CD4-positive, alpha-beta T cell treated with Interleukin-15 for 4 hours (primary cell): ENCODE results near the gene ACAD11.
"Not testable (repeated sequence)": the region's sequence is repeated elsewhere in the genome, so short reads cannot be mapped to it uniquely, and the experiment has no call there.

Experiments
- DNase-seq: peaks from one replicate; pipeline ENCODE4 v3.0.0-alpha.2; 2020; ENCODE audit warnings: low spot score

Gene ACAD11

GRCh38 chr3:132652640-132653270, 6.9 kb downstream of the ACAD11 start:
- no peak for DNase-seq

GRCh38 chr3:132650153-132650552, 9.5 kb downstream of the ACAD11 start:
- DNase-seq, result no peak

GRCh38 chr3:132645058-132645457, 14.6 kb downstream of the ACAD11 start:
- DNase-seq, result no peak

- no peak for DNase-seq
These were observed 16.2 kb downstream of the ACAD11 start for GRCh38 chr3:132643366-132643765.

GRCh38 chr3:132642539-132642847, 17.1 kb downstream of the ACAD11 start:
- DNase-seq, result no peak

- peak; percentile 36 for DNase-seq
These were observed 17.6 kb downstream of the ACAD11 start for GRCh38 chr3:132641837-132642538.

- DNase-seq, result not testable (repeated sequence)
These were observed 18.2 kb downstream of the ACAD11 start for GRCh38 chr3:132641427-132641826.

GRCh38 chr3:132638706-132639105, 20.9 kb downstream of the ACAD11 start:
- DNase-seq, result no peak

- no peak for DNase-seq
These were observed 22.0 kb downstream of the ACAD11 start for GRCh38 chr3:132637590-132637989.

- DNase-seq, result no peak
These were observed 24.6 kb downstream of the ACAD11 start for GRCh38 chr3:132635052-132635451.

GRCh38 chr3:132630612-132631011, 29.0 kb downstream of the ACAD11 start:
- no peak for DNase-seq

GRCh38 chr3:132629928-132630327, 29.7 kb downstream of the ACAD11 start:
- DNase-seq, result no peak

- no peak for DNase-seq
These were observed 31.5 kb downstream of the ACAD11 start for GRCh38 chr3:132628157-132628556.

GRCh38 chr3:132626955-132627354, 32.7 kb downstream of the ACAD11 start:
- no peak for DNase-seq

- no peak for DNase-seq
These were observed 34.0 kb downstream of the ACAD11 start for GRCh38 chr3:132625613-132626012.

GRCh38 chr3:132624790-132625189, 34.8 kb downstream of the ACAD11 start:
- DNase-seq, result no peak

GRCh38 chr3:132623646-132624045, 36.0 kb downstream of the ACAD11 start:
- no peak for DNase-seq

- no peak for DNase-seq
These were observed 36.8 kb downstream of the ACAD11 start for GRCh38 chr3:132622761-132623160.

- no peak for DNase-seq
These were observed 37.5 kb downstream of the ACAD11 start for GRCh38 chr3:132622148-132622547.

GRCh38 chr3:132616780-132617179, 42.8 kb downstream of the ACAD11 start:
- DNase-seq, result no peak

- DNase-seq, result no peak
These were observed 43.7 kb downstream of the ACAD11 start for GRCh38 chr3:132615881-132616280.

GRCh38 chr3:132615301-132615700, 44.3 kb downstream of the ACAD11 start:
- not testable (repeated sequence) for DNase-seq

- not testable (repeated sequence) for DNase-seq
These were observed 53.0 kb downstream of the ACAD11 start for GRCh38 chr3:132606620-132607019.

- no peak for DNase-seq
These were observed 53.5 kb downstream of the ACAD11 start for GRCh38 chr3:132606085-132606484.
